ENCODE results near the gene HNRNPL. TPM values are rescaled to one million over a fixed set of nuclear protein-coding genes. Genes with fewer than 3 reads are reported as not detected.

HNRNPL gene
- total and polyA plus RNA-seq, 9 of the 15 experiments (the other 6 are each of a cell fraction or from before 2014, with no cell fraction given), result 39.5 to 610 (median 299) TPM

DNA sequence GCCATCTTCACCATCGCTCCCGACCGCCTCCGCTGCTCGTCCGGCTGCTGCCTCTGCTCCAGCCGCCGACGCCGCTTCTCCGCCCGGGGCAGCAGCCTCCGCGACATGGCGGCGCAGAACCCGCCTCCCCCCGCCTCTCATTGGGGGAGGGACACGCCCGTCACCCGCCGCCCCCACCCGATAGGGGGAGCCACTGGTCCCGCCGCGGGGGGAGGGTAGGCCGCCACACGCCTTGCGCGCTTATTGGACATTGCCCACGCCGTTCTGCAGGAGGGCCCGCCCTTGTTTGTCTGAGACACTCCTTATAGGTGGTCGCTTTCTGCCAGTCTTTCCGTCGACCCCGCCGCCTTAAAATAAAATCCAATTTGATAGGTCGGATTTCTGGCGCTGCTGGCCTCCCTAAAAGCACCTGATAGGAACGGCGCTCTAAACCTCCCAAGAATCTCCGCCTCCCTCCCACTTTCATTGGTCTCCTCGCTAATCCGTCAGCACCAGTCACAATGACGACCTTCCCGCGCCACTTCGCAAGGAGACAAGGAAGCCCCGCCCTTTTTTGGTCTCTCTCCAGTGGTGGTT lies at the start of gene HNRNPL (continued):
- TF ChIP-seq SNRNP70 (optimal IDR thresholded peaks at IDR 0.05; ENCODE audit: low read depth, low read length), result no peak
- TF ChIP-seq BCL6 (CRISPR knock-in tag; IDR thresholded peaks at IDR 0.05), result no peak
- TF ChIP-seq MYNN (IDR thresholded peaks at IDR 0.05), result no peak
- no peak for TF ChIP-seq MYNN (CRISPR knock-in tag; IDR thresholded peaks at IDR 0.05)
- no peak for TF ChIP-seq ZNF165 (CRISPR knock-in tag; IDR thresholded peaks at IDR 0.05; ENCODE audit: borderline replicate concordance)
- TF ChIP-seq PHB2 (IDR thresholded peaks at IDR 0.05; ENCODE audit: low read depth), result no peak
- TF ChIP-seq NCOA1 (IDR thresholded peaks at IDR 0.05; ENCODE audit: low read depth), result peak; percentile 75; the same call in 1 of the 2 replicates
- TF ChIP-seq, protein P1, sequence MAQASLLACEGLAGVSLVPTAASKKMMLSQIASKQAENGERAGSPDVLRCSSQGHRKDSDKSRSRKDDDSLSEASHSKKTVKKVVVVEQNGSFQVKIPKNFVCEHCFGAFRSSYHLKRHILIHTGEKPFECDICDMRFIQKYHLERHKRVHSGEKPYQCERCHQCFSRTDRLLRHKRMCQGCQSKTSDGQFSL (CRISPR knock-in tag; IDR thresholded peaks at IDR 0.05), result peak; percentile 75; the same call in 1 of the 2 replicates
- TF ChIP-seq, protein P1 (tag; IDR thresholded peaks at IDR 0.05), result no peak; a peak in 2 of 4 replicates
- no peak for TF ChIP-seq KLF1 (tag; IDR thresholded peaks at IDR 0.05)
- TF ChIP-seq, protein P2, sequence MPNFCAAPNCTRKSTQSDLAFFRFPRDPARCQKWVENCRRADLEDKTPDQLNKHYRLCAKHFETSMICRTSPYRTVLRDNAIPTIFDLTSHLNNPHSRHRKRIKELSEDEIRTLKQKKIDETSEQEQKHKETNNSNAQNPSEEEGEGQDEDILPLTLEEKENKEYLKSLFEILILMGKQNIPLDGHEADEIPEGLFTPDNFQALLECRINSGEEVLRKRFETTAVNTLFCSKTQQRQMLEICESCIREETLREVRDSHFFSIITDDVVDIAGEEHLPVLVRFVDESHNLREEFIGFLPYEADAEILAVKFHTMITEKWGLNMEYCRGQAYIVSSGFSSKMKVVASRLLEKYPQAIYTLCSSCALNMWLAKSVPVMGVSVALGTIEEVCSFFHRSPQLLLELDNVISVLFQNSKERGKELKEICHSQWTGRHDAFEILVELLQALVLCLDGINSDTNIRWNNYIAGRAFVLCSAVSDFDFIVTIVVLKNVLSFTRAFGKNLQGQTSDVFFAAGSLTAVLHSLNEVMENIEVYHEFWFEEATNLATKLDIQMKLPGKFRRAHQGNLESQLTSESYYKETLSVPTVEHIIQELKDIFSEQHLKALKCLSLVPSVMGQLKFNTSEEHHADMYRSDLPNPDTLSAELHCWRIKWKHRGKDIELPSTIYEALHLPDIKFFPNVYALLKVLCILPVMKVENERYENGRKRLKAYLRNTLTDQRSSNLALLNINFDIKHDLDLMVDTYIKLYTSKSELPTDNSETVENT (CRISPR knock-in tag; IDR thresholded peaks at IDR 0.05), result peak; percentile 90
- no peak for TF ChIP-seq ZNF586 (CRISPR knock-in tag; conservative IDR thresholded peaks at IDR 0.05)
- TF ChIP-seq ZNF584 (CRISPR knock-in tag; IDR thresholded peaks at IDR 0.05; ENCODE audit: low read depth), result no peak
- no peak for TF ChIP-seq MYBL2 (IDR thresholded peaks at IDR 0.05; ENCODE audit: low read depth)
- no peak for TF ChIP-seq MYBL2 (CRISPR knock-in tag; IDR thresholded peaks at IDR 0.05; ENCODE audit: borderline replicate concordance)
- TF ChIP-seq KLF10 (CRISPR knock-in tag; IDR thresholded peaks at IDR 0.05), result no peak
- TF ChIP-seq, protein P3, sequence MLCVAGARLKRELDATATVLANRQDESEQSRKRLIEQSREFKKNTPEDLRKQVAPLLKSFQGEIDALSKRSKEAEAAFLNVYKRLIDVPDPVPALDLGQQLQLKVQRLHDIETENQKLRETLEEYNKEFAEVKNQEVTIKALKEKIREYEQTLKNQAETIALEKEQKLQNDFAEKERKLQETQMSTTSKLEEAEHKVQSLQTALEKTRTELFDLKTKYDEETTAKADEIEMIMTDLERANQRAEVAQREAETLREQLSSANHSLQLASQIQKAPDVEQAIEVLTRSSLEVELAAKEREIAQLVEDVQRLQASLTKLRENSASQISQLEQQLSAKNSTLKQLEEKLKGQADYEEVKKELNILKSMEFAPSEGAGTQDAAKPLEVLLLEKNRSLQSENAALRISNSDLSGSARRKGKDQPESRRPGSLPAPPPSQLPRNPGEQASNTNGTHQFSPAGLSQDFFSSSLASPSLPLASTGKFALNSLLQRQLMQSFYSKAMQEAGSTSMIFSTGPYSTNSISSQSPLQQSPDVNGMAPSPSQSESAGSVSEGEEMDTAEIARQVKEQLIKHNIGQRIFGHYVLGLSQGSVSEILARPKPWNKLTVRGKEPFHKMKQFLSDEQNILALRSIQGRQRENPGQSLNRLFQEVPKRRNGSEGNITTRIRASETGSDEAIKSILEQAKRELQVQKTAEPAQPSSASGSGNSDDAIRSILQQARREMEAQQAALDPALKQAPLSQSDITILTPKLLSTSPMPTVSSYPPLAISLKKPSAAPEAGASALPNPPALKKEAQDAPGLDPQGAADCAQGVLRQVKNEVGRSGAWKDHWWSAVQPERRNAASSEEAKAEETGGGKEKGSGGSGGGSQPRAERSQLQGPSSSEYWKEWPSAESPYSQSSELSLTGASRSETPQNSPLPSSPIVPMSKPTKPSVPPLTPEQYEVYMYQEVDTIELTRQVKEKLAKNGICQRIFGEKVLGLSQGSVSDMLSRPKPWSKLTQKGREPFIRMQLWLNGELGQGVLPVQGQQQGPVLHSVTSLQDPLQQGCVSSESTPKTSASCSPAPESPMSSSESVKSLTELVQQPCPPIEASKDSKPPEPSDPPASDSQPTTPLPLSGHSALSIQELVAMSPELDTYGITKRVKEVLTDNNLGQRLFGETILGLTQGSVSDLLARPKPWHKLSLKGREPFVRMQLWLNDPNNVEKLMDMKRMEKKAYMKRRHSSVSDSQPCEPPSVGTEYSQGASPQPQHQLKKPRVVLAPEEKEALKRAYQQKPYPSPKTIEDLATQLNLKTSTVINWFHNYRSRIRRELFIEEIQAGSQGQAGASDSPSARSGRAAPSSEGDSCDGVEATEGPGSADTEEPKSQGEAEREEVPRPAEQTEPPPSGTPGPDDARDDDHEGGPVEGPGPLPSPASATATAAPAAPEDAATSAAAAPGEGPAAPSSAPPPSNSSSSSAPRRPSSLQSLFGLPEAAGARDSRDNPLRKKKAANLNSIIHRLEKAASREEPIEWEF (CRISPR knock-in tag; IDR thresholded peaks at IDR 0.05), result no peak
- peak; percentile 97 for TF ChIP-seq SP2 (IDR thresholded peaks at IDR 0.05; ENCODE audit: extremely low read depth, low read depth, low read length, poor library complexity, severe bottlenecking)
- no peak for TF ChIP-seq ARHGAP35 (IDR thresholded peaks at IDR 0.05; ENCODE audit: partially characterized antibody)
- TF ChIP-seq, protein P4, sequence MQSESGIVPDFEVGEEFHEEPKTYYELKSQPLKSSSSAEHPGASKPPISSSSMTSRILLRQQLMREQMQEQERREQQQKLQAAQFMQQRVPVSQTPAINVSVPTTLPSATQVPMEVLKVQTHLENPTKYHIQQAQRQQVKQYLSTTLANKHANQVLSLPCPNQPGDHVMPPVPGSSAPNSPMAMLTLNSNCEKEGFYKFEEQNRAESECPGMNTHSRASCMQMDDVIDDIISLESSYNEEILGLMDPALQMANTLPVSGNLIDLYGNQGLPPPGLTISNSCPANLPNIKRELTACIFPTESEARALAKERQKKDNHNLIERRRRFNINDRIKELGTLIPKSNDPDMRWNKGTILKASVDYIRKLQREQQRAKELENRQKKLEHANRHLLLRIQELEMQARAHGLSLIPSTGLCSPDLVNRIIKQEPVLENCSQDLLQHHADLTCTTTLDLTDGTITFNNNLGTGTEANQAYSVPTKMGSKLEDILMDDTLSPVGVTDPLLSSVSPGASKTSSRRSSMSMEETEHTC (IDR thresholded peaks at IDR 0.05), result no peak
- TF ChIP-seq ZC3H11A (IDR thresholded peaks at IDR 0.05; ENCODE audit: low read depth, low read length), result no peak
